Liver (tissue), 3 donors: ENCODE data around the gene SERPIND1.
"Not testable (repeated sequence)": the region's sequence is repeated elsewhere in the genome, so short reads cannot be mapped to it uniquely, and the experiment has no call there.

Experiments used
- JUND ChIP-seq, 2 donors: IDR thresholded peaks; 2 replicates each; pipeline ENCODE4 v1.6.1; 2016; ENCODE audit warnings: antibody characterized with exemption in 2 of 2
- SP1 ChIP-seq: IDR thresholded peaks from 2 replicates; pipeline ENCODE4 v1.6.1; 2018; ENCODE audit warnings: antibody characterized with exemption, mild to moderate bottlenecking
- TF ChIP-seq, protein P1 (sequence below): fragments of 150-350 bp; IDR thresholded peaks from 2 replicates; pipeline ENCODE4 v1.5.1; 2017; ENCODE audit warnings: improper control_type of control experiment, low read depth, low read length; ENCODE audit not compliant: missing input control
- TF ChIP-seq, protein P2 (sequence below): IDR thresholded peaks from 2 replicates; pipeline ENCODE4 v1.6.1; 2016; ENCODE audit warnings: antibody characterized with exemption, mild to moderate bottlenecking
- donor health status: healthy.
- donor health status: healthy.

DNA sequence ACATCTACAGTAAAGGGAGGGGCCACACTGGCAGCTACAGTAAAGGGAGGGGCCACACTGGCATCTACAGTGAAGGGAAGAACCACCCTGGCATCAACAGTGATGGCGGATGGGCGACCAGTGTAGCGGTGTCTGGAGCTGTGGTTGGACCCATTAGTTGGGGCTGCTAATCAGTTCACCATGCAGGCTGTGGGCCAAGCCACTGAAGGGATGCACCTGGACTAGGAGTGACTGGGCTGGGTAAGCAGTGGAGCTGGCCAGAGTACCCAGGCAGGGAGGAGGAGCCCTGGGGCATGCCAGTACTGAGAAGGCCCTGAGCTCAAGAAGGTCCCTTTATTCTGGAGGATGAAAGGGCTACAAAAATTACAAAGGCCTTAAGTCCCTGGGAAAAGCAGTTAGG lies 37.0 kb upstream of the SERPIND1 start:
- TF ChIP-seq, protein P1, sequence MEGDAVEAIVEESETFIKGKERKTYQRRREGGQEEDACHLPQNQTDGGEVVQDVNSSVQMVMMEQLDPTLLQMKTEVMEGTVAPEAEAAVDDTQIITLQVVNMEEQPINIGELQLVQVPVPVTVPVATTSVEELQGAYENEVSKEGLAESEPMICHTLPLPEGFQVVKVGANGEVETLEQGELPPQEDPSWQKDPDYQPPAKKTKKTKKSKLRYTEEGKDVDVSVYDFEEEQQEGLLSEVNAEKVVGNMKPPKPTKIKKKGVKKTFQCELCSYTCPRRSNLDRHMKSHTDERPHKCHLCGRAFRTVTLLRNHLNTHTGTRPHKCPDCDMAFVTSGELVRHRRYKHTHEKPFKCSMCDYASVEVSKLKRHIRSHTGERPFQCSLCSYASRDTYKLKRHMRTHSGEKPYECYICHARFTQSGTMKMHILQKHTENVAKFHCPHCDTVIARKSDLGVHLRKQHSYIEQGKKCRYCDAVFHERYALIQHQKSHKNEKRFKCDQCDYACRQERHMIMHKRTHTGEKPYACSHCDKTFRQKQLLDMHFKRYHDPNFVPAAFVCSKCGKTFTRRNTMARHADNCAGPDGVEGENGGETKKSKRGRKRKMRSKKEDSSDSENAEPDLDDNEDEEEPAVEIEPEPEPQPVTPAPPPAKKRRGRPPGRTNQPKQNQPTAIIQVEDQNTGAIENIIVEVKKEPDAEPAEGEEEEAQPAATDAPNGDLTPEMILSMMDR = not testable (repeated sequence)
- not testable (repeated sequence) for TF ChIP-seq SP1; JUND (IDR thresholded peaks at IDR 0.05)
- TF ChIP-seq, protein P2, sequence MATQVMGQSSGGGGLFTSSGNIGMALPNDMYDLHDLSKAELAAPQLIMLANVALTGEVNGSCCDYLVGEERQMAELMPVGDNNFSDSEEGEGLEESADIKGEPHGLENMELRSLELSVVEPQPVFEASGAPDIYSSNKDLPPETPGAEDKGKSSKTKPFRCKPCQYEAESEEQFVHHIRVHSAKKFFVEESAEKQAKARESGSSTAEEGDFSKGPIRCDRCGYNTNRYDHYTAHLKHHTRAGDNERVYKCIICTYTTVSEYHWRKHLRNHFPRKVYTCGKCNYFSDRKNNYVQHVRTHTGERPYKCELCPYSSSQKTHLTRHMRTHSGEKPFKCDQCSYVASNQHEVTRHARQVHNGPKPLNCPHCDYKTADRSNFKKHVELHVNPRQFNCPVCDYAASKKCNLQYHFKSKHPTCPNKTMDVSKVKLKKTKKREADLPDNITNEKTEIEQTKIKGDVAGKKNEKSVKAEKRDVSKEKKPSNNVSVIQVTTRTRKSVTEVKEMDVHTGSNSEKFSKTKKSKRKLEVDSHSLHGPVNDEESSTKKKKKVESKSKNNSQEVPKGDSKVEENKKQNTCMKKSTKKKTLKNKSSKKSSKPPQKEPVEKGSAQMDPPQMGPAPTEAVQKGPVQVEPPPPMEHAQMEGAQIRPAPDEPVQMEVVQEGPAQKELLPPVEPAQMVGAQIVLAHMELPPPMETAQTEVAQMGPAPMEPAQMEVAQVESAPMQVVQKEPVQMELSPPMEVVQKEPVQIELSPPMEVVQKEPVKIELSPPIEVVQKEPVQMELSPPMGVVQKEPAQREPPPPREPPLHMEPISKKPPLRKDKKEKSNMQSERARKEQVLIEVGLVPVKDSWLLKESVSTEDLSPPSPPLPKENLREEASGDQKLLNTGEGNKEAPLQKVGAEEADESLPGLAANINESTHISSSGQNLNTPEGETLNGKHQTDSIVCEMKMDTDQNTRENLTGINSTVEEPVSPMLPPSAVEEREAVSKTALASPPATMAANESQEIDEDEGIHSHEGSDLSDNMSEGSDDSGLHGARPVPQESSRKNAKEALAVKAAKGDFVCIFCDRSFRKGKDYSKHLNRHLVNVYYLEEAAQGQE = not testable (repeated sequence)
